ENCODE results near the gene KIF5C.

GRCh38 chr2:149023091-149023490 is 148.1 kb downstream of the KIF5C start:
- TF ChIP-seq ZNF324 (tag by site-specific recombination; IDR thresholded peaks at IDR 0.05) (no peak), CTCF (tag by site-specific recombination; IDR thresholded peaks at IDR 0.05) (no peak), PRDM1 (tag by site-specific recombination; IDR thresholded peaks at IDR 0.05) (no peak), FEZF1 (tag by site-specific recombination; IDR thresholded peaks at IDR 0.05) (no peak), ZNF423 (tag by site-specific recombination; IDR thresholded peaks at IDR 0.05) (no peak)
